DOHH2 (cell line): ENCODE data around the gene THBS3.
"Not testable (repeated sequence)": the region's sequence is repeated elsewhere in the genome, so short reads cannot be mapped to it uniquely, and the experiment has no call there.

Experiments
- H3F3A ChIP-seq: fragments of 200-600 bp; sonication (generic), shearing (Covaris generic); 2 replicates; pipeline ENCODE4 v1.6.0; 2016; ENCODE audit warnings: antibody characterized with exemption, mild to moderate bottlenecking; ENCODE audit not compliant: control insufficient read depth, insufficient read depth
- H3K27ac ChIP-seq: fragments of 200-600 bp; sonication (generic); 2 replicates; pipeline ENCODE4 v1.5.1; 2014; ENCODE audit warnings: low read depth, mild to moderate bottlenecking, low read length, moderate library complexity
- H3K27me3 ChIP-seq: fragments of 200-600 bp; sonication (generic); 2 replicates; pipeline ENCODE4 v1.6.1; 2014; ENCODE audit warnings: mild to moderate bottlenecking, low read length, mixed read lengths; ENCODE audit not compliant: control insufficient read depth
- H3K36me3 ChIP-seq: fragments of 200-600 bp; sonication (generic); 2 replicates; pipeline ENCODE4 v1.6.1; 2014; ENCODE audit warnings: mild to moderate bottlenecking, low read length, moderate library complexity, mixed read lengths; ENCODE audit not compliant: control insufficient read depth
- H3K4me1 ChIP-seq: fragments of 200-600 bp; sonication (generic); 2 replicates; pipeline ENCODE4 v1.6.1; 2014; ENCODE audit warnings: mild to moderate bottlenecking, low read length, mixed read lengths; ENCODE audit not compliant: control insufficient read depth
- H3K4me2 ChIP-seq: fragments of 200-600 bp; sonication (generic); 2 replicates; pipeline ENCODE4 v1.6.0; 2014; ENCODE audit warnings: mild to moderate bottlenecking, low read length, moderate library complexity
- H3K4me3 ChIP-seq: fragments of 200-600 bp; sonication (generic); 2 replicates; pipeline ENCODE4 v1.5.1; 2014; ENCODE audit warnings: mild to moderate bottlenecking, low read length, mixed read lengths
- H3K79me2 ChIP-seq: fragments of 200-600 bp; sonication (generic); 2 replicates; pipeline ENCODE4 v1.6.1; 2014; ENCODE audit warnings: mild to moderate bottlenecking, low read length, mixed read lengths; ENCODE audit not compliant: control insufficient read depth
- H3K9me2 ChIP-seq: fragments of 200-600 bp; sonication (generic); replicated peaks from 2 replicates; pipeline ENCODE4 v1.6.1; 2014; ENCODE audit warnings: mild to moderate bottlenecking, low read length, mixed read lengths; ENCODE audit not compliant: control insufficient read depth
- H3K9me3 ChIP-seq: fragments of 200-600 bp; sonication (generic); 2 replicates; pipeline ENCODE4 v1.6.1; 2014; ENCODE audit warnings: antibody characterized with exemption, low read length, mixed read lengths; ENCODE audit not compliant: control insufficient read depth, insufficient read depth
- H4K20me1 ChIP-seq: fragments of 200-600 bp; sonication (generic); 2 replicates; pipeline ENCODE4 v1.6.0; 2014; ENCODE audit warnings: low read depth, mild to moderate bottlenecking, antibody characterized with exemption, low read length, moderate library complexity; ENCODE audit not compliant: control insufficient read depth, insufficient read depth
- CTCF ChIP-seq: fragments of 200-600 bp; sonication (generic); IDR thresholded peaks from one replicate; pipeline ENCODE4 v1.5.1; 2014; ENCODE audit warnings: antibody characterized with exemption, mild to moderate bottlenecking, low read depth, low read length; ENCODE audit not compliant: poor library complexity, severe bottlenecking
- EZH2phosphoT487 ChIP-seq: fragments of 200-600 bp; sonication (generic); IDR thresholded peaks from 2 replicates; pipeline ENCODE4 v1.6.1; 2017; ENCODE audit warnings: borderline replicate concordance, mild to moderate bottlenecking, antibody characterized with exemption, low read length, moderate library complexity, mixed read lengths

The THBS3 gene

GRCh38 chr1:155241069-155241679 is 33.5 kb upstream of the THBS3 start:
- peaks cover 26% of the 10 kb centered on the region for H3K79me2 ChIP-seq
- no peaks in the 10 kb centered on the region for H3K27me3 ChIP-seq
- H3K9me3 ChIP-seq: no peaks in the 10 kb centered on the region
- H3K4me2 ChIP-seq: peak overlapping the region; percentile 79
- peaks cover 16% of the 10 kb centered on the region for H3K36me3 ChIP-seq
- no peaks in the 10 kb centered on the region for H3K9me2 ChIP-seq
- H3K27ac ChIP-seq: peak overlapping the region; percentile 14; the same call in 1 of the 2 replicates
- no peaks in the 10 kb centered on the region for H4K20me1 ChIP-seq
- H3F3A ChIP-seq: 0 out of 2 replicates have a peak, but pooled peaks cover 5% of the 10 kb centered on the region
- TF ChIP-seq EZH2phosphoT487 (no peak), CTCF (no peak)
- H3K4me1 ChIP-seq: peaks cover 37% of the 10 kb centered on the region
- peak overlapping the region; percentile 73 for H3K4me3 ChIP-seq

GRCh38 chr1:155236451-155236850 is 28.8 kb upstream of the THBS3 start:
- H3K27ac ChIP-seq: no peak overlapping the region
- TF ChIP-seq EZH2phosphoT487 (no peak), CTCF (no peak)
- H3K36me3 ChIP-seq: peaks cover 9% of the 10 kb centered on the region; the same call in 1 of the 2 replicates
- no peak overlapping the region for H3K4me3 ChIP-seq
- no peaks in the 10 kb centered on the region for H3K9me2 ChIP-seq
- H3K4me1 ChIP-seq: peaks cover 10% of the 10 kb centered on the region
- no peaks in the 10 kb centered on the region for H4K20me1 ChIP-seq
- no peaks in the 10 kb centered on the region for H3F3A ChIP-seq
- H3K27me3 ChIP-seq: no peaks in the 10 kb centered on the region
- H3K79me2 ChIP-seq: peaks cover under 1% of the 10 kb centered on the region; the same call in 1 of the 2 replicates
- H3K9me3 ChIP-seq: no peaks in the 10 kb centered on the region
- H3K4me2 ChIP-seq: no peak overlapping the region

GRCh38 chr1:155235375-155235774 is 27.7 kb upstream of the THBS3 start:
- H3K9me2 ChIP-seq, H3F3A ChIP-seq, H4K20me1 ChIP-seq, H3K79me2 ChIP-seq, H3K4me2 ChIP-seq, H3K27me3 ChIP-seq, H3K9me3 ChIP-seq, H3K4me1 ChIP-seq, H3K27ac ChIP-seq, H3K4me3 ChIP-seq, H3K36me3 ChIP-seq: not testable (repeated sequence)

- H3K9me3 ChIP-seq, H3K27ac ChIP-seq, H4K20me1 ChIP-seq, H3K27me3 ChIP-seq, H3K4me2 ChIP-seq, H3K36me3 ChIP-seq, H3K4me3 ChIP-seq, H3F3A ChIP-seq, H3K79me2 ChIP-seq, H3K9me2 ChIP-seq, H3K4me1 ChIP-seq: not testable (repeated sequence)
Observed at GRCh38 chr1:155233502-155233901, 25.8 kb upstream of the THBS3 start.

GRCh38 chr1:155232001-155232978 is 24.6 kb upstream of the THBS3 start:
- H4K20me1 ChIP-seq, H3K27ac ChIP-seq, H3K9me2 ChIP-seq, H3K79me2 ChIP-seq, H3K27me3 ChIP-seq, H3K36me3 ChIP-seq, H3K4me2 ChIP-seq, H3K9me3 ChIP-seq, H3K4me3 ChIP-seq, H3F3A ChIP-seq: not testable (repeated sequence)
- peaks cover 12% of the 10 kb centered on the region for H3K4me1 ChIP-seq

- H4K20me1 ChIP-seq, H3K4me2 ChIP-seq, H3K27ac ChIP-seq, H3K4me3 ChIP-seq, H3K9me3 ChIP-seq, H3K27me3 ChIP-seq, H3K9me2 ChIP-seq: not testable (repeated sequence)
- Histone ChIP-seq H3F3A (peaks cover 12% of the 10 kb centered on the region), H3K36me3 (peaks cover 11% of the 10 kb centered on the region), H3K4me1 (peaks cover 14% of the 10 kb centered on the region), H3K79me2 (peaks cover 15% of the 10 kb centered on the region)
Observed at GRCh38 chr1:155231302-155231701, 23.6 kb upstream of the THBS3 start.
